DND-41 (cell line): Measurements from ENCODE around the gene JMJD8.

Experiments used
- ATAC-seq: fragments of 200-7000 bp; cut with Tn5 transposase; 3 replicates; pipeline ENCODE4 v1.9.1; 2021; ENCODE audit warnings: low read depth; ENCODE audit not compliant: insufficient read depth
- DNase-seq: peaks from one replicate; pipeline ENCODE4 v3.0.0-alpha.2; 2020
- H2AFZ ChIP-seq: 2 replicates; pipeline ENCODE4 v1.6.0; 2012; ENCODE audit warnings: low read depth, low read length
- H3K27ac ChIP-seq: 2 replicates; pipeline ENCODE4 v1.5.1; 2012; ENCODE audit warnings: low read length, inconsistent platforms
- H3K27me3 ChIP-seq: fragments of 200-600 bp; sonication (generic); 2 replicates; pipeline ENCODE4 v1.6.0; 2012; ENCODE audit warnings: low read length, mild to moderate bottlenecking, inconsistent platforms; ENCODE audit not compliant: insufficient read depth, poor library complexity
- H3K36me3 ChIP-seq: 2 replicates; pipeline ENCODE4 v1.5.1; 2012; ENCODE audit warnings: low read length, inconsistent platforms; ENCODE audit not compliant: insufficient read depth
- H3K4me1 ChIP-seq: 2 replicates; pipeline ENCODE4 v1.5.1; 2012; ENCODE audit warnings: mild to moderate bottlenecking, low read length; ENCODE audit not compliant: insufficient read depth
- H3K4me2 ChIP-seq: 2 replicates; pipeline ENCODE4 v1.6.0; 2012; ENCODE audit warnings: mild to moderate bottlenecking, moderate library complexity, low read length, inconsistent platforms; ENCODE audit not compliant: insufficient read depth
- H3K4me3 ChIP-seq, 2 experiments: fragments of 200-600 bp in 1 of 2; shearing (Covaris generic) in 1 of 2; 2 replicates each; pipeline ENCODE4 v1.5.1; 2012 to 2016; ENCODE audit warnings: inconsistent platforms in 2 of 2, low read length in 2 of 2, mild to moderate bottlenecking in 2 of 2, low read depth in 1 of 2, moderate library complexity in 1 of 2
- H3K79me2 ChIP-seq: 2 replicates; pipeline ENCODE4 v1.6.0; 2012; ENCODE audit warnings: low read length, inconsistent platforms; ENCODE audit not compliant: insufficient read depth
- H3K9ac ChIP-seq: 2 replicates; pipeline ENCODE4 v1.6.0; 2012; ENCODE audit warnings: low read depth, mild to moderate bottlenecking, inconsistent platforms, low read length, moderate library complexity
- H3K9me3 ChIP-seq: 2 replicates; pipeline ENCODE4 v1.5.1; 2012; ENCODE audit warnings: low read length, moderate library complexity, mild to moderate bottlenecking, inconsistent platforms; ENCODE audit not compliant: insufficient read depth, severe bottlenecking
- H4K20me1 ChIP-seq: 2 replicates; pipeline ENCODE4 v1.6.0; 2012; ENCODE audit warnings: low read length; ENCODE audit not compliant: insufficient read depth
- EZH2 ChIP-seq: IDR thresholded peaks from 3 replicates; pipeline ENCODE4 v1.6.1; 2012; ENCODE audit warnings: borderline replicate concordance, low read depth, mild to moderate bottlenecking, moderate library complexity, low read length, inconsistent platforms; ENCODE audit not compliant: severe bottlenecking
- TF ChIP-seq, protein P1 (sequence below): IDR thresholded peaks from 2 replicates; pipeline ENCODE4 v1.5.1; 2012; ENCODE audit warnings: borderline replicate concordance, low read length, moderate library complexity, mild to moderate bottlenecking; ENCODE audit not compliant: poor library complexity, severe bottlenecking; ENCODE audit errors: extremely low read depth

Gene JMJD8

DNA sequence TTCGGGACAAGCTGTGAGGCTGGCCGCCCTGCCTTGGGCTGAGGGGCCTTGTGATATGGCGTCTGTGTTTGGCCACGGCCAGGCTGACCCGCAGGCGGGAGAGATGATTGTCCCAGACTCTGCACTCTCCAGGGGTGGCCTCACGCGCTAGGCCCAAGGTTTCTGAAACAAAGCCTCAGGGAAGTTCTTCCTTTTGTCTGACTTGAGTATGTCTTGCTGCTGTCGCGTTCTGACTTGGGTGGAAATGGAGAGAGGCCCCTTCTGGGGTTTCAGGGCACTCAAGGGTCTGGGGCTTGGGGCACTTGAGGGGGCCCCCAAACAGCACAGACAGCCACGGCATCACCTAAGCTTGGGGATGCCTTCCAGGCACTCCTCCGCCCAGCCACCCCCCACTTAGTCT lies 26.9 kb upstream of the JMJD8 start:
- no peaks in the 10 kb centered on the region for H3K27me3 ChIP-seq

DNA sequence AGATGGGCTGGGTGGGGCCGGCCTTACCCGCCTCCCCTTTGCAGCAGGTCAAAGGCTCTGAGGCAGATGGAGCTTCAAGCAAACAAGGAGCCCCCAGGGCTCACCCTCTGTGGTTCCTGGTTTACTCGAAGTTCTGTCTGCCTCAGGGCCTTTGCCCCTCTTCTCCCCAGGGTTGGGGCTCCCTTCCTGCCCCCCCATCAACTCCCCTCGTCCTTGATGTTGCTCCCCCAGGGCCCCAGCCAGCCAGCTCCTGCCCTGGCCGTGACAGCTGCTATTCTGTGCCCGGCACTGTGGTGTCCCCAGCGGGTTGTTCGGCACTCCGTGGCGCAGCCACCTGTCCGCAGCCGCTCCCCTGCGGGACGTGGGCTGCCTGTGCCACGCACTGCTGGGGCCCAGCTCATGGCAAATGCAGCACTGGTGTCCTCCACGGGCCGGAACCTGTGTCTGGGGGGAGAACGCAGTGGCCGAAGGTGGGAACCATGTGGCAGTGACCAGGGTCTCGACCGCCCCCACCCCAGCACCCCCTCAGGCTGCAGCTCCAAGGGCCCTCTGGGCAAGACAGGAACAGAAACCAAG lies 26.5 kb upstream of the JMJD8 start:
- Histone ChIP-seq H3K9ac (no peak overlapping the region), H3K27me3 (no peaks in the 10 kb centered on the region), H3K79me2 (peaks cover 5% of the 10 kb centered on the region), H3K4me1 (peaks cover 18% of the 10 kb centered on the region), H3K36me3 (no peaks in the 10 kb centered on the region; the same call in 1 of the 2 replicates), H3K4me3 (no peak overlapping the region), H3K27ac (no peak overlapping the region), H3K9me3 (no peaks in the 10 kb centered on the region), H2AFZ (no peak overlapping the region), H3K4me2 (no peak overlapping the region), H4K20me1 (peaks cover 11% of the 10 kb centered on the region)
- ATAC-seq, result no peak
- DNase-seq, result no peak
- TF ChIP-seq, protein P1, sequence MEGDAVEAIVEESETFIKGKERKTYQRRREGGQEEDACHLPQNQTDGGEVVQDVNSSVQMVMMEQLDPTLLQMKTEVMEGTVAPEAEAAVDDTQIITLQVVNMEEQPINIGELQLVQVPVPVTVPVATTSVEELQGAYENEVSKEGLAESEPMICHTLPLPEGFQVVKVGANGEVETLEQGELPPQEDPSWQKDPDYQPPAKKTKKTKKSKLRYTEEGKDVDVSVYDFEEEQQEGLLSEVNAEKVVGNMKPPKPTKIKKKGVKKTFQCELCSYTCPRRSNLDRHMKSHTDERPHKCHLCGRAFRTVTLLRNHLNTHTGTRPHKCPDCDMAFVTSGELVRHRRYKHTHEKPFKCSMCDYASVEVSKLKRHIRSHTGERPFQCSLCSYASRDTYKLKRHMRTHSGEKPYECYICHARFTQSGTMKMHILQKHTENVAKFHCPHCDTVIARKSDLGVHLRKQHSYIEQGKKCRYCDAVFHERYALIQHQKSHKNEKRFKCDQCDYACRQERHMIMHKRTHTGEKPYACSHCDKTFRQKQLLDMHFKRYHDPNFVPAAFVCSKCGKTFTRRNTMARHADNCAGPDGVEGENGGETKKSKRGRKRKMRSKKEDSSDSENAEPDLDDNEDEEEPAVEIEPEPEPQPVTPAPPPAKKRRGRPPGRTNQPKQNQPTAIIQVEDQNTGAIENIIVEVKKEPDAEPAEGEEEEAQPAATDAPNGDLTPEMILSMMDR, result no peak
- no peak for TF ChIP-seq EZH2

More for the DNA sequence above, 26.9 kb upstream of the JMJD8 start:
- H3K79me2 ChIP-seq, result peaks cover 10% of the 10 kb centered on the region
- DNase-seq (no peak), ATAC-seq (no peak)
- H2AFZ ChIP-seq, result no peak overlapping the region
- no peak for TF ChIP-seq EZH2
- TF ChIP-seq, protein P1, result no peak
- H3K4me1 ChIP-seq, result peaks cover 23% of the 10 kb centered on the region
- no peak overlapping the region for H3K4me3 ChIP-seq
- no peak overlapping the region for H3K4me2 ChIP-seq
- H3K9me3 ChIP-seq, result no peaks in the 10 kb centered on the region
- H4K20me1 ChIP-seq, result peaks cover 15% of the 10 kb centered on the region
- H3K9ac ChIP-seq, result no peak overlapping the region
- no peak overlapping the region for H3K27ac ChIP-seq
- H3K36me3 ChIP-seq, result no peaks in the 10 kb centered on the region; the same call in 1 of the 2 replicates

DNA sequence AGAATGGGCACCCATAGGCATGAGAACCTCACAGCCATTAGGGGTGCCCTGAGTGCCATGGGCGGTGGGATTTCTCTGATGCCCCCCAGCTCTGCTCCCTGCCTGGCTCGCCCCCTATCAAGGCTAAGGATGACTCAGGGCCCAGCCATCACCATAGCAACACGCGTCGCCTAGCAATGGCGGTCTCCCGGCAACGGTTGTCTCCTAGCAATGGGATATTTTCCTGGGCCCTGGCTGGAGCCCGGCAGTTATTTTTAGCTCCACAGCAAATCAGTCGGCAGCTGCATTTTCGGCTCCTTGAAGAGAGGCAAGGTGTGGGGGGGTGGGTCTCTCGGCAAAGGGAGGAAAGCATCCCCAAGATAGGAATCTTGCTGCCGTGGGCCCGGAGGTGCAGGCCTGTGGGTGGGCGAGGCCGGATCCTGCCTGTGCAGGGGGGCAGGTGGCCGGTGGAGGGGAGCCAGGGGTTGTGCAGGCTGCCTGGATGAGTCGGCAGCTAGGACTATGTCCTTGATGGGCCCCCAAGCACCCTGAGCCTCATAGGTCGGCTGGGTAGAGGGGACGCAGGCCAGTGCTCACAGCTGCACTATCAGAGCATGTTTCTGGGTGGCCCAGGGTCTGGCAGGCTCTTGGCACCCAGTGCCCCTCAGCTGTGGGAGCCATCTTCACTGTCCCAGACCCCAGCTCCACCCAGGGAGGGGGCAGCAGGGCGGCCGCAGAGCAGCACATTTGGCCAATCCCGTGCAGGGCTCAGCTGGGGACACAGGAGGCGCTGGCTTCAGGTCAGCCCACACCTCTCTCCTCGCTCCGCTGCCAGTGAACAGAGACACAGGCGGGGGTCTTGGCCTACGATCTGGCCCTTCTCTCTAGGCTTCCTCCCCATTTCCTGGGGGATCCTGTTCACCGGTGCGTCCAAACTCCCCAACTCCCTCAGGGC lies 25.7 kb upstream of the JMJD8 start:
- Histone ChIP-seq H3K36me3 (no peaks in the 10 kb centered on the region), H4K20me1 (peaks cover 11% of the 10 kb centered on the region), H3K9me3 (no peaks in the 10 kb centered on the region), H3K79me2 (no peaks in the 10 kb centered on the region), H3K27ac (no peak overlapping the region), H3K4me2 (no peak overlapping the region), H2AFZ (no peak overlapping the region), H3K4me1 (peaks cover 13% of the 10 kb centered on the region), H3K9ac (no peak overlapping the region), H3K4me3 (no peak overlapping the region), H3K27me3 (no peaks in the 10 kb centered on the region)
- no peak for DNase-seq
- no peak for ATAC-seq
- TF ChIP-seq, protein P1, result no peak
- no peak for TF ChIP-seq EZH2
